Memory B cell (primary cell): ENCODE measurements around the gene UBE2F.
A peak's percentile ranks its signal among the peaks of the same experiment; 100 is the strongest.
"Not testable (repeated sequence)": the region's sequence is repeated elsewhere in the genome, so short reads cannot be mapped to it uniquely, and the experiment has no call there.

Source experiments
- ATAC-seq: fragments of 150-1000 bp; cut with Tn5 transposase; 2 replicates; pipeline ENCODE4 v1.10.0; 2021; ENCODE audit warnings: low read depth, mild to moderate bottlenecking, moderate library complexity
- DNase-seq, 2 donors: peaks; one replicate each; pipeline ENCODE4 v3.0.0; 2022; ENCODE audit warnings: low spot score in 2 of 2
- H3K27ac Mint-ChIP-seq: one replicate; pipeline ENCODE4 v1.8.0; 2022; ENCODE audit warnings: mild to moderate bottlenecking, moderate library complexity, mixed read lengths
- H3K27me3 Mint-ChIP-seq: one replicate; pipeline ENCODE4 v1.8.0; 2022; ENCODE audit warnings: mixed read lengths
- H3K36me3 Mint-ChIP-seq: one replicate; pipeline ENCODE4 v1.8.0; 2022; ENCODE audit warnings: mild to moderate bottlenecking, mixed read lengths
- H3K4me1 Mint-ChIP-seq: one replicate; pipeline ENCODE4 v1.8.0; 2022; ENCODE audit warnings: mixed read lengths
- H3K4me3 Mint-ChIP-seq: one replicate; pipeline ENCODE4 v1.8.0; 2022; ENCODE audit warnings: mild to moderate bottlenecking, moderate library complexity, mixed read lengths
- H3K9me3 Mint-ChIP-seq: one replicate; pipeline ENCODE4 v1.8.0; 2022; ENCODE audit warnings: mixed read lengths

UBE2F gene

GRCh38 chr2:238025741-238026360, 59.0 kb downstream of the UBE2F start:
- DNase-seq, result no peak
- Mint-ChIP-seq H3K9me3 (no peaks in the 10 kb centered on the region), H3K4me1 (no peaks in the 10 kb centered on the region), H3K4me3 (no peak overlapping the region), H3K36me3 (peaks cover 29% of the 10 kb centered on the region), H3K27me3 (no peaks in the 10 kb centered on the region), H3K27ac (no peak overlapping the region)
- ATAC-seq, result no peak

- Mint-ChIP-seq H3K27me3 (no peaks in the 10 kb centered on the region), H3K27ac (no peak overlapping the region), H3K4me1 (no peaks in the 10 kb centered on the region), H3K36me3 (peaks cover 30% of the 10 kb centered on the region), H3K4me3 (no peak overlapping the region), H3K9me3 (no peaks in the 10 kb centered on the region)
- DNase-seq (no peak), ATAC-seq (no peak)
Measured at GRCh38 chr2:238027058-238027457, 60.2 kb downstream of the UBE2F start.

GRCh38 chr2:238027591-238028415, 61.0 kb downstream of the UBE2F start:
- ATAC-seq, result no peak
- Mint-ChIP-seq H3K27me3 (no peaks in the 10 kb centered on the region), H3K36me3 (peaks cover 30% of the 10 kb centered on the region), H3K9me3 (no peaks in the 10 kb centered on the region), H3K27ac (no peak overlapping the region), H3K4me3 (no peak overlapping the region), H3K4me1 (no peaks in the 10 kb centered on the region)
- no peak for DNase-seq

GRCh38 chr2:238029853-238030252, 63.0 kb downstream of the UBE2F start:
- Mint-ChIP-seq H3K4me3 (no peak overlapping the region), H3K9me3 (no peaks in the 10 kb centered on the region), H3K36me3 (peaks cover 33% of the 10 kb centered on the region), H3K27me3 (no peaks in the 10 kb centered on the region), H3K4me1 (no peaks in the 10 kb centered on the region), H3K27ac (no peak overlapping the region)
- DNase-seq (no peak), ATAC-seq (no peak)

GRCh38 chr2:238030422-238031155, 63.8 kb downstream of the UBE2F start:
- H3K27ac Mint-ChIP-seq, result no peak overlapping the region
- no peak for ATAC-seq
- no peaks in the 10 kb centered on the region for H3K9me3 Mint-ChIP-seq
- no peaks in the 10 kb centered on the region for H3K4me1 Mint-ChIP-seq
- peaks cover 31% of the 10 kb centered on the region for H3K36me3 Mint-ChIP-seq
- H3K27me3 Mint-ChIP-seq, result no peaks in the 10 kb centered on the region
- H3K4me3 Mint-ChIP-seq, result no peak overlapping the region
- DNase-seq, result no peak

GRCh38 chr2:238031751-238032150, 64.9 kb downstream of the UBE2F start:
- Mint-ChIP-seq H3K4me3 (no peak overlapping the region), H3K27ac (peak overlapping the region; percentile 41), H3K36me3 (peaks cover 31% of the 10 kb centered on the region), H3K4me1 (no peaks in the 10 kb centered on the region), H3K27me3 (no peaks in the 10 kb centered on the region), H3K9me3 (no peaks in the 10 kb centered on the region)
- ATAC-seq, result no peak
- no peak for DNase-seq

- H3K27ac Mint-ChIP-seq, result no peak overlapping the region
- peaks cover 30% of the 10 kb centered on the region for H3K36me3 Mint-ChIP-seq
- no peaks in the 10 kb centered on the region for H3K27me3 Mint-ChIP-seq
- no peaks in the 10 kb centered on the region for H3K9me3 Mint-ChIP-seq
- H3K4me3 Mint-ChIP-seq, result no peak overlapping the region
- no peak for ATAC-seq
- DNase-seq, result no peak
- no peaks in the 10 kb centered on the region for H3K4me1 Mint-ChIP-seq
Measured at GRCh38 chr2:238032755-238033337, 66.0 kb downstream of the UBE2F start.

- H3K9me3 Mint-ChIP-seq, ATAC-seq, H3K4me1 Mint-ChIP-seq, H3K4me3 Mint-ChIP-seq, DNase-seq, H3K27me3 Mint-ChIP-seq, H3K27ac Mint-ChIP-seq: not testable (repeated sequence)
- peaks cover 37% of the 10 kb centered on the region for H3K36me3 Mint-ChIP-seq
Measured at GRCh38 chr2:238033991-238034390, 67.2 kb downstream of the UBE2F start.

- Mint-ChIP-seq H3K36me3 (peaks cover 41% of the 10 kb centered on the region), H3K4me1 (no peaks in the 10 kb centered on the region), H3K27ac (no peak overlapping the region), H3K27me3 (no peaks in the 10 kb centered on the region), H3K9me3 (no peaks in the 10 kb centered on the region), H3K4me3 (no peak overlapping the region)
- ATAC-seq (no peak), DNase-seq (no peak)
Measured at GRCh38 chr2:238038203-238038602, 71.4 kb downstream of the UBE2F start.

- Mint-ChIP-seq H3K27ac (no peak overlapping the region), H3K4me1 (peaks cover 2% of the 10 kb centered on the region), H3K9me3 (no peaks in the 10 kb centered on the region), H3K36me3 (peaks cover 44% of the 10 kb centered on the region), H3K27me3 (no peaks in the 10 kb centered on the region), H3K4me3 (no peak overlapping the region)
- ATAC-seq (no peak), DNase-seq (no peak)
Measured at GRCh38 chr2:238039151-238039550, 72.3 kb downstream of the UBE2F start.

- no peaks in the 10 kb centered on the region for H3K27me3 Mint-ChIP-seq
- no peaks in the 10 kb centered on the region for H3K9me3 Mint-ChIP-seq
- H3K4me3 Mint-ChIP-seq, result no peak overlapping the region
- peaks cover 41% of the 10 kb centered on the region for H3K36me3 Mint-ChIP-seq
- H3K27ac Mint-ChIP-seq, result no peak overlapping the region
- ATAC-seq (no peak), DNase-seq (no peak)
- peaks cover 2% of the 10 kb centered on the region for H3K4me1 Mint-ChIP-seq
Measured at GRCh38 chr2:238039985-238040384, 73.2 kb downstream of the UBE2F start.

GRCh38 chr2:238040918-238041317, 74.1 kb downstream of the UBE2F start:
- ATAC-seq, result no peak
- peaks cover 40% of the 10 kb centered on the region for H3K36me3 Mint-ChIP-seq
- DNase-seq, result no peak
- no peaks in the 10 kb centered on the region for H3K27me3 Mint-ChIP-seq
- H3K9me3 Mint-ChIP-seq, result no peaks in the 10 kb centered on the region
- no peak overlapping the region for H3K4me3 Mint-ChIP-seq
- H3K4me1 Mint-ChIP-seq, result peaks cover 2% of the 10 kb centered on the region
- no peak overlapping the region for H3K27ac Mint-ChIP-seq

- H3K27me3 Mint-ChIP-seq, result no peaks in the 10 kb centered on the region
- H3K9me3 Mint-ChIP-seq, result peaks cover 1% of the 10 kb centered on the region
Measured at GRCh38 chr2:238042090-238042489, 75.3 kb downstream of the UBE2F start.

More at GRCh38 chr2:238042090-238042489, 75.3 kb downstream of the UBE2F start:
- peaks cover 2% of the 10 kb centered on the region for H3K4me1 Mint-ChIP-seq
- DNase-seq (no peak), ATAC-seq (no peak)
- H3K36me3 Mint-ChIP-seq, result peaks cover 39% of the 10 kb centered on the region
- no peak overlapping the region for H3K27ac Mint-ChIP-seq
- H3K4me3 Mint-ChIP-seq, result no peak overlapping the region
